Measurements from ENCODE around the gene KIRREL1.
A peak's percentile ranks its signal among the peaks of the same experiment; 100 is the strongest.

The KIRREL1 gene

DNA sequence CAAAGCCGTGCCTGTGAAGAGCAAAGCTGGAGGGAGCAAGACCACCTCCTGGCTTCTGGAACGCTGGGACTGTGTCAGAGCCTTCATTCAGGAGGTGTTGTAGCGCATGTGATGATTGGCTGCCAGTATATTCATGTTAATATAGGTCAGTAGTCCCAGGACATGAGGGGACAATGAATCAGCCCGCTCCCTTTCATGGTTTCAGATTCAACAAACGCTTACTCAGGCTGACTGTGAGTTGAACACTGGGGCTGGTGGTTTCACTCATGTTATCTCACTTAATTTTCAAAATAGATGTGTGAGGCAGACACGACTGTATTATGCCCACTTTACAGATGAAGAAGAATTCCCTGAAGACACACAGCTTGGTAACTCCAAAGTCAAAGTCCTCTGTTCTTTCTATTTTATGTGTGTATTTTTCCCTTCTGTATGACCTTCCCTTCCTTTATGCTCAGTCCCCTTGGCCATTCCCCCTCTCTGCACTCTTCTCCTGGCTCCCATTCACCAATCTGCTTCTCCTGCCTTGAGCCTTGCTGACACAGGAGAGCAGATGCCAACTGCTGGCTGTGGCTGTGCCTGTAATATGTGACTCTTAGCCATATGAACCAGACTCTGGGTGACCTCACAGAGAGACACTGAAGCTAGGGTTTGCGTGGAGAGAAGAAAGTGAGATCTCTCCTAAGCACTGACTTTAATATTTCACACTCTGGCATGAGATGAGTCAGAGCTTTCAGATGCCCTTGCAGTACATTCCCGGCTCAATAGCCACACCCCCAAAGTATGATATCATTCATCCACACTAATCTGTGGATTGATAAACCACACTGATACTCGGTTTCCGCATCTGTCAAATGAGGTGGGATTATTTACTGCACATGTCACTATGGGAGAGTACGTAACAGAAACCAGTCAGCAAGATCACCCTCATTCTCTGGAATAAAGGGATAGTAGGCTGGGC, 31.4 kb upstream of the KIRREL1 start:
- H3K36me3 ChIP-seq (ENCODE audit: control insufficient read depth in 4 of 4, insufficient read depth in 4 of 4, low read length in 3 of 4) = no peaks in the 10 kb centered on the region
- H3K27ac ChIP-seq (ENCODE audit: insufficient read depth in 1 of 2, low read depth in 1 of 2, low read length in 2 of 2, poor library complexity in 1 of 2, severe bottlenecking in 2 of 2) = no peak overlapping the region
- no peaks in the 10 kb centered on the region for H3K9me3 ChIP-seq (ENCODE audit: control extremely low read depth in 1 of 5, control insufficient read depth in 4 of 5, insufficient read depth in 2 of 5, low read depth in 1 of 5, low read length in 4 of 5)
- ChIA-PET CTCF (interaction anchor here (0.9 to 18.9 kb wide), 14 partner anchors 11 to 397 kb away, joined by 3 to 418 read pairs (median 4); partner anchors contain the start of gene KIRREL1), POLR2A (no interaction called here)
- no peak overlapping the region for H3K4me3 ChIP-seq (ENCODE audit: control insufficient read depth in 1 of 7, extremely low read depth in 1 of 7, insufficient read depth in 4 of 7, low read depth in 2 of 7, low read length in 6 of 7)
- H3K27me3 ChIP-seq (replicated peaks in 2 of 5; ENCODE audit: control insufficient read depth in 4 of 5, insufficient read depth in 5 of 5, low read length in 4 of 5) = peaks cover 0 to 4% (median 2%) of the 10 kb centered on the region in 5 experiments
- H3K4me1 ChIP-seq (ENCODE audit: control extremely low read depth in 1 of 4, control insufficient read depth in 4 of 4, insufficient read depth in 4 of 4, low read length in 3 of 4) = peaks cover 0 to 3% (median under 1%) of the 10 kb centered on the region in 4 experiments
- WGBS (ENCODE audit: insufficient coverage) = 93% methylated on average over 6 of the region's 11 CpGs
- DNase-seq = peak; percentile 26 to 59 (median 55)

DNA sequence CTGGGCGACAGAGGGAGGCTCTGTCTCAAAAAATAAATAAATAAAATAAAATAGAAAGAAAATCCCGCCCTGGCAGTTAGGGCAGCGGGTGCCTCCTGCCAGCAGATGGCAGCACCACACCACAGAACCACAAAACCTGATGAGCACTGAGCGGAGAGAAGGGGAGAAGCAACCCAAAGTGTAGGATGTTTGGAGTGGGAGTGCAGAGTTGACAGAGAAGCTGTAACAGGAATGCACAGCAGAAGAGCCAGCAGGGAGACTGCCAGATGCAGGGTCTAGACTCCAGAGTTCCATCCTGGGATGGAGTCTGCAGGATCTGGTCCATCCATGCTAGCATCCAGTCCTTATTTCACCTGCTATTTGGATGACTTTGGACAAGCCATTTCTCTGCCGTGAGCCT, 29.7 kb upstream of the KIRREL1 start:
- Histone ChIP-seq H3K27ac (ENCODE audit: insufficient read depth in 1 of 2, low read depth in 1 of 2, low read length in 2 of 2, poor library complexity in 1 of 2, severe bottlenecking in 2 of 2) (no peak overlapping the region), H3K36me3 (ENCODE audit: control insufficient read depth in 4 of 4, insufficient read depth in 4 of 4, low read length in 3 of 4) (no peaks in the 10 kb centered on the region), H3K4me1 (ENCODE audit: control extremely low read depth in 1 of 4, control insufficient read depth in 4 of 4, insufficient read depth in 4 of 4, low read length in 3 of 4) (peaks cover 0 to 5% (median 2%) of the 10 kb centered on the region in 4 experiments), H3K27me3 (replicated peaks in 2 of 5; ENCODE audit: control insufficient read depth in 4 of 5, insufficient read depth in 5 of 5, low read length in 4 of 5) (peaks cover 0 to 3% (median 0%) of the 10 kb centered on the region in 5 experiments), H3K9me3 (ENCODE audit: control extremely low read depth in 1 of 5, control insufficient read depth in 4 of 5, insufficient read depth in 2 of 5, low read depth in 1 of 5, low read length in 4 of 5) (peaks cover 0 to 3% (median 0%) of the 10 kb centered on the region in 5 experiments), H3K4me3 (ENCODE audit: control insufficient read depth in 1 of 7, extremely low read depth in 1 of 7, insufficient read depth in 4 of 7, low read depth in 2 of 7, low read length in 6 of 7) (no peak overlapping the region)
- CTCF ChIA-PET = interaction anchor here (0.9 to 18.9 kb wide), 17 partner anchors 9 to 399 kb away, joined by 3 to 418 read pairs (median 4); partner anchors contain the start of gene KIRREL1
- 46% methylated on average over 3 of the region's 5 CpGs for WGBS (ENCODE audit: insufficient coverage)
- peak; percentile 50 to 76 (median 64) for DNase-seq
- POLR2A ChIA-PET = no interaction called here

DNA sequence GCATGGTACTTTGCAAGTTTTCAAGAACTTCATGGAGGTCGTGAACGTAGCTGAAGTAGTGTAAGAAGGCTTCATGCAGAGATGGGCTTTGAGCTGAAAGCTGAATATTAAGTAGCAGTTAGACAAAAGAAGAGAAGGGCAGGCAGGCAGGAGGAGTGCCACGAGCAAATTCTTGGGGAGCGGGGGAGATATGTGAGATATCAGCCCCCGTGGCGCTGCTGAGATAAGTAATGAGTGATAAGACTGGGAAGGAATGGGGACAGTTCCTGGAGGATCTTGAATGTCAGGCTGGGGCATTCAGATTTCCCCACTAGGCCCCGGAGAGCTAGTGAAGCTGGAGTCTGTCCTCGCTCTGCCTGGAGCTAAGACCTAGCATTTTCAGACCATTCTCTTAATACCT, 27.9 kb upstream of the KIRREL1 start:
- Histone ChIP-seq H3K27me3 (replicated peaks in 2 of 5; ENCODE audit: control insufficient read depth in 4 of 5, insufficient read depth in 5 of 5, low read length in 4 of 5) (peaks cover 0 to 3% (median 0%) of the 10 kb centered on the region in 5 experiments), H3K27ac (ENCODE audit: insufficient read depth in 1 of 2, low read depth in 1 of 2, low read length in 2 of 2, poor library complexity in 1 of 2, severe bottlenecking in 2 of 2) (no peak overlapping the region), H3K4me1 (ENCODE audit: control extremely low read depth in 1 of 4, control insufficient read depth in 4 of 4, insufficient read depth in 4 of 4, low read length in 3 of 4) (peaks cover 0 to 8% (median 3%) of the 10 kb centered on the region in 4 experiments), H3K9me3 (ENCODE audit: control extremely low read depth in 1 of 5, control insufficient read depth in 4 of 5, insufficient read depth in 2 of 5, low read depth in 1 of 5, low read length in 4 of 5) (peaks cover 0 to 3% (median 0%) of the 10 kb centered on the region in 5 experiments), H3K4me3 (ENCODE audit: control insufficient read depth in 1 of 7, extremely low read depth in 1 of 7, insufficient read depth in 4 of 7, low read depth in 2 of 7, low read length in 6 of 7) (no peak overlapping the region), H3K36me3 (ENCODE audit: control insufficient read depth in 4 of 4, insufficient read depth in 4 of 4, low read length in 3 of 4) (no peaks in the 10 kb centered on the region)
- DNase-seq = no peak
- CTCF ChIA-PET = interaction anchor here (1.5 to 18.9 kb wide), 4 partner anchors 26 to 153 kb away, joined by 5 to 418 read pairs (median 36); partner anchors contain the start of gene KIRREL1
- POLR2A ChIA-PET = no interaction called here
- 92% methylated on average over 7 of the region's 8 CpGs for WGBS (ENCODE audit: insufficient coverage)

DNA sequence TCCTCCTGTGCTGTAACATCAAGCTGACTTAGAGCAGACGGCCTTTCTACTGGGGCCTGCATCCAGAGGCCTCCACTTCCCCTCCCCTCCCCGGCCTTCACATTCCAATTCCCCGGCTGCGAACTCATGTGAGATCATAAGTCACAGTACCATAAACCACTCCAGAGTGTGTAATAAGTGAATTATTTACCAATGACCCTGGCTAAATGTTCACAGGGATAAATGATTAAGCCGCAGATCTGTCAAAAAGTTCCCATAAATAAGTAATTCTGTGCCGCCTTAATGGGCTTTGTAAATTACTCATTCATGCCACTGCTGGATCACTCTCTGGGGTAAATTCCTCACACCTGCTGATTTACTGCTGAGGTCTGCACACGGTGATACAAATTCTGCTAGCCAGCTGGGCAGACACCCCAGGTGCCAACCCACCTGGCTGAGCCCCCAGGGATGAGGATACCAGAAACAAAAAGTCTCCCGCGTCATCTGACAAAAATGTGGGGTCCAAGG, 27.4 kb upstream of the KIRREL1 start:
- DNase-seq = no peak
- H3K27me3 ChIP-seq (replicated peaks in 2 of 5; ENCODE audit: control insufficient read depth in 4 of 5, insufficient read depth in 5 of 5, low read length in 4 of 5) = peaks cover 0 to 3% (median 0%) of the 10 kb centered on the region in 5 experiments
- ChIA-PET CTCF (interaction anchor here (1.5 to 18.9 kb wide), 4 partner anchors 25 to 153 kb away, joined by 5 to 418 read pairs (median 36); partner anchors contain the start of gene KIRREL1), POLR2A (no interaction called here)
- no peak overlapping the region for H3K4me3 ChIP-seq (ENCODE audit: control insufficient read depth in 1 of 7, extremely low read depth in 1 of 7, insufficient read depth in 4 of 7, low read depth in 2 of 7, low read length in 6 of 7)
- no peak overlapping the region for H3K27ac ChIP-seq (ENCODE audit: insufficient read depth in 1 of 2, low read depth in 1 of 2, low read length in 2 of 2, poor library complexity in 1 of 2, severe bottlenecking in 2 of 2)
- H3K36me3 ChIP-seq (ENCODE audit: control insufficient read depth in 4 of 4, insufficient read depth in 4 of 4, low read length in 3 of 4) = no peaks in the 10 kb centered on the region
- peaks cover 0 to 8% (median 3%) of the 10 kb centered on the region in 4 experiments for H3K4me1 ChIP-seq (ENCODE audit: control extremely low read depth in 1 of 4, control insufficient read depth in 4 of 4, insufficient read depth in 4 of 4, low read length in 3 of 4)
- WGBS (ENCODE audit: insufficient coverage) = 98% methylated on average over 5 of the region's 9 CpGs
- H3K9me3 ChIP-seq (ENCODE audit: control extremely low read depth in 1 of 5, control insufficient read depth in 4 of 5, insufficient read depth in 2 of 5, low read depth in 1 of 5, low read length in 4 of 5) = peaks cover 0 to 3% (median 0%) of the 10 kb centered on the region in 5 experiments

DNA sequence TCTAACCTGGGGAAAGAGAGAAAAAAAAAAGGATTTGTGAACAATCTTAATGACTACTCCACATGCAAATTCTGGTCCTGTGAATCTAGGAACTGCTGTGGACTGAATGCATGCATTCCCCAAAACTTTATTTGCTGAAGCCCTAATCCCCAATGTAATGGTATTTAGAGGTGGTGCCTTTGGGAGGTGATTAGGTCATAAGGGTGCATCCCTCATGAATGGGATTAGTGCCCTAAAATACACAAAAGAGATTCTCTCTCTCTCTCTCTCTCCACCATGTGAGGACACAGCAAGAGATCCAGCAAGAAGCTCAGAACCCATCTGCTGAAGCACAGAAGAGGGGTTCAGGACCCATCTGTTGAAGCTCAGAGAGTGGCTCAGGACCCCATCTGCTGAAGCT, 26.2 kb upstream of the KIRREL1 start:
- DNase-seq = no peak
- H3K4me1 ChIP-seq (ENCODE audit: control extremely low read depth in 1 of 4, control insufficient read depth in 4 of 4, insufficient read depth in 4 of 4, low read length in 3 of 4) = peaks cover 0 to 8% (median 3%) of the 10 kb centered on the region in 4 experiments
- ChIA-PET POLR2A (interaction anchor here (0.6 kb wide), 1 partner anchor 129 kb away, joined by 3 read pairs; no protein-coding TSS in a partner anchor), CTCF (interaction anchor here (0.9 to 18.9 kb wide), 8 partner anchors 10 to 152 kb away, joined by 3 to 418 read pairs (median 6); a partner anchor contains a TSS)
- peaks cover 0 to 7% (median 0%) of the 10 kb centered on the region in 5 experiments for H3K9me3 ChIP-seq (ENCODE audit: control extremely low read depth in 1 of 5, control insufficient read depth in 4 of 5, insufficient read depth in 2 of 5, low read depth in 1 of 5, low read length in 4 of 5)
- no peak overlapping the region for H3K27ac ChIP-seq (ENCODE audit: insufficient read depth in 1 of 2, low read depth in 1 of 2, low read length in 2 of 2, poor library complexity in 1 of 2, severe bottlenecking in 2 of 2)
- H3K36me3 ChIP-seq (ENCODE audit: control insufficient read depth in 4 of 4, insufficient read depth in 4 of 4, low read length in 3 of 4) = no peaks in the 10 kb centered on the region
- H3K27me3 ChIP-seq (replicated peaks in 2 of 5; ENCODE audit: control insufficient read depth in 4 of 5, insufficient read depth in 5 of 5, low read length in 4 of 5) = peaks cover 0 to 2% (median 0%) of the 10 kb centered on the region in 5 experiments
- no peak overlapping the region for H3K4me3 ChIP-seq (ENCODE audit: control insufficient read depth in 1 of 7, extremely low read depth in 1 of 7, insufficient read depth in 4 of 7, low read depth in 2 of 7, low read length in 6 of 7)

DNA sequence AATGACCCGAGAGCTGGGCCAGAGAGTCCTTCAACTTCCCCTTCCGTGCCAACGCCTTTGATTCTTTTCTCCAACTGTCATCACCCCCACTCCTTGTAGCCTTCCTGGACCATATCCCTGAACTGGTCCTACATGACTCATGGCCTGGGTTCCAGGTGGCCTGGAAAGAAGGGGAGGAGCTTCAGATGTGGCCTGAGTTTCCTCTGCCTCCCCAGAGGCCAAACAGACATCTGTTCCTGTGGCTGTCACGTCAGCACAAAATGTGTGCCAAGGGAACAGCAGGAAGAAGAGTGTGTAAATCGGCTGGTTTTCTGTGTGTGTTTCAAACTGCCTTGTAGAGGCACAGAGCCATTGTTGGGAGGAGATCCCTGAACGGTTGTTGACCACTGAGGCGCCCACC, 24.9 kb upstream of the KIRREL1 start:
- H3K4me3 ChIP-seq (ENCODE audit: control insufficient read depth in 1 of 7, extremely low read depth in 1 of 7, insufficient read depth in 4 of 7, low read depth in 2 of 7, low read length in 6 of 7) = no peak overlapping the region
- peaks cover 0 to 7% (median 0%) of the 10 kb centered on the region in 5 experiments for H3K9me3 ChIP-seq (ENCODE audit: control extremely low read depth in 1 of 5, control insufficient read depth in 4 of 5, insufficient read depth in 2 of 5, low read depth in 1 of 5, low read length in 4 of 5)
- WGBS (ENCODE audit: insufficient coverage) = 37% methylated on average over 5 of the region's 7 CpGs
- no peak overlapping the region for H3K27ac ChIP-seq (ENCODE audit: insufficient read depth in 1 of 2, low read depth in 1 of 2, low read length in 2 of 2, poor library complexity in 1 of 2, severe bottlenecking in 2 of 2)
- no peaks in the 10 kb centered on the region for H3K27me3 ChIP-seq (replicated peaks in 2 of 5; ENCODE audit: control insufficient read depth in 4 of 5, insufficient read depth in 5 of 5, low read length in 4 of 5)
- ChIA-PET POLR2A (no interaction called here), CTCF (interaction anchor here (1.0 to 18.9 kb wide), 11 partner anchors 8 to 150 kb away, joined by 3 to 418 read pairs (median 6); a partner anchor contains a TSS)
- DNase-seq = peak in 2 of 3 donors; percentile 35 to 55
- no peaks in the 10 kb centered on the region for H3K36me3 ChIP-seq (ENCODE audit: control insufficient read depth in 4 of 4, insufficient read depth in 4 of 4, low read length in 3 of 4)
- peaks cover 0 to 8% (median 3%) of the 10 kb centered on the region in 4 experiments for H3K4me1 ChIP-seq (ENCODE audit: control extremely low read depth in 1 of 4, control insufficient read depth in 4 of 4, insufficient read depth in 4 of 4, low read length in 3 of 4)
